Epithelial cell of proximal tubule (primary cell): ENCODE data around the gene TTC16. TPM values are rescaled to one million over a fixed set of nuclear protein-coding genes. Genes with fewer than 3 reads are reported as not detected.
"Not testable (repeated sequence)": the region's sequence is repeated elsewhere in the genome, so short reads cannot be mapped to it uniquely, and the experiment has no call there.

Experiments
- DNase-seq: peaks from one replicate; pipeline ENCODE4 v3.0.0-alpha.2; 2011; ENCODE audit warnings: low read depth
- H3K4me3 ChIP-seq: 2 replicates; pipeline ENCODE4 v1.5.1; 2011; ENCODE audit warnings: low read depth, mild to moderate bottlenecking, low read length
- total RNA-seq: library from RNA; depleted of rRNA; stranded (reverse); fragments of >200 nt; gene quantifications from 2 replicates; pipeline ENCODE4 v1.2.3, GENCODE V29; 2015
- TF ChIP-seq, protein P1 (sequence below): conservative IDR thresholded peaks from 2 replicates; pipeline ENCODE4 v1.5.1; 2012; ENCODE audit warnings: low read depth, mild to moderate bottlenecking, low read length

The TTC16 gene
- total RNA-seq, 1 donor from 2014 or later = not detected

DNA sequence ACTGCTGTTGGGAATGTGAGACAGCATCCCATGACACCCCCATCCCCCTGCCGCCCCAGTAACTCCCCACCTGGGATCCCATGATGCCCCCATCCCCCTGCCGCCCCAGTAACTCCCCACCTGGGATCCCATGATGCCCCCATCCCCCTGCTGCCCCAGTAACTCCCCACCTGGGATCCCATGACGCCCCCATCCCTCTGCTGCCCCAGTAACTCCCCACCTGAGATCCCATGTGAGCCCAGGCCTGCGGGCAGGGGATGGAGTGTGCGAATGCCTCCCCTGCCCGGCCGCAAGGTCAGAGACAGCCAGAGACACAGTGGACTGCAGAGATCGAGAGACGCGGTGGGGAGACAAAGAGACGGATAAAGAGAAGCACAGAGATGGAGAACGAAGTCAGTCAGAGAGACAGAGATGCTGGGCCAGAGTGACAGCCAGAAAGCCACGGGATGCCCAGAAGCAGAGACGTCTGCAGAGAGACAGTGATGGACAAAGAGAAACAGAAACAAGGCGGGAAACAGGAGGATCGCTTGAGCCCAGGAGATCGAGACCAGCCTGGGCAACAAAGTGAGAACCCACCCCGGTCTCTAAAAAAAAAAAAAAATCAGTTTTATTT, 61.6 kb downstream of the TTC16 start:
- TF ChIP-seq, protein P1, sequence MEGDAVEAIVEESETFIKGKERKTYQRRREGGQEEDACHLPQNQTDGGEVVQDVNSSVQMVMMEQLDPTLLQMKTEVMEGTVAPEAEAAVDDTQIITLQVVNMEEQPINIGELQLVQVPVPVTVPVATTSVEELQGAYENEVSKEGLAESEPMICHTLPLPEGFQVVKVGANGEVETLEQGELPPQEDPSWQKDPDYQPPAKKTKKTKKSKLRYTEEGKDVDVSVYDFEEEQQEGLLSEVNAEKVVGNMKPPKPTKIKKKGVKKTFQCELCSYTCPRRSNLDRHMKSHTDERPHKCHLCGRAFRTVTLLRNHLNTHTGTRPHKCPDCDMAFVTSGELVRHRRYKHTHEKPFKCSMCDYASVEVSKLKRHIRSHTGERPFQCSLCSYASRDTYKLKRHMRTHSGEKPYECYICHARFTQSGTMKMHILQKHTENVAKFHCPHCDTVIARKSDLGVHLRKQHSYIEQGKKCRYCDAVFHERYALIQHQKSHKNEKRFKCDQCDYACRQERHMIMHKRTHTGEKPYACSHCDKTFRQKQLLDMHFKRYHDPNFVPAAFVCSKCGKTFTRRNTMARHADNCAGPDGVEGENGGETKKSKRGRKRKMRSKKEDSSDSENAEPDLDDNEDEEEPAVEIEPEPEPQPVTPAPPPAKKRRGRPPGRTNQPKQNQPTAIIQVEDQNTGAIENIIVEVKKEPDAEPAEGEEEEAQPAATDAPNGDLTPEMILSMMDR = no peak

DNA sequence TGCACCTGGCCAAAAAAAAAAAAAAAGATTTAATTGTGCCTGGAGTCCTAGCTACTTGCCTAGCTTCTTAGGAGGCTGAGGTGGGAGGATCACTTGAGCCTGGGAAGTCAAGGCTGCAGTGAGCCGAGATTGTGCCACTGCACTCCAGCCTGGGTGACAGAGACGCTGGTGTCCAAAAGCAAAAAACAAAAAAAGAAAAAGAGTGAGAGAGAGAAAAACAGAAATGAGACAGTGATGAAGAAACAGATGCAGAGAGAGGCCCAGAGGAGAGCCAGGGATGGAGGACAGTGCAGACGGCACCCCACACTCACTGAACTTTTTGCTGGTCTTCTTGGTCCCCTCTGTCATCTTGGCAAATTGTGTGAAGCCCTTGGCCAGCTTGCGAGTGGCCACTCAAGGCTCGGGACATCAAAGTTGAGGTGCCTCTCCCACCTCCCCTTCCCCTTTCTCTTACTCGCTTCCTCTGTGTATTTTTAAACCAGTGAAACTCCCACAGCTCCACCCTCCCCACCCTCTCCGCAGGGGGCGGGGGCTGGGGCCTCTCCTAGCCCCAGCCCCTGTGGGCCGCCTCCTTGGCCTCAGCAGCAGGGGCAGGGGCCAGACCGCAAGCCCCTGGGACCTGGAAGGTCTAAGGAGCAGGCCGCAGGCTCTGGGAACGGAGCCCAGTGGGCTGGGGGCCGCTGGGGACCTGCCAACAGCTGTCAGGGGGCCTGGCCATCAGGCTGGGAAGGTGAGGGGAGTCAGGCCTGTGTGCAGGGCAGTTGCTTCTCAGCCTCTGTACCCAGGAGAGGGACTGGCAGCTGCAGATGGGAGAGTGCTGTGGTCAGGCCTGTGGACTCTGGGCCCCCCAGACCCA, 62.6 kb downstream of the TTC16 start, which contains the start of gene SH2D3C:
SH2D3C (minus strand) TSS at position 387 of the 856 bp plus-strand sequence; CDS start at position 348, 39 bp downstream.
- TF ChIP-seq, protein P1 = no peak
- DNase-seq = no peak

More for the DNA sequence above, 61.6 kb downstream of the TTC16 start:
- DNase-seq = no peak
- no peak overlapping the region for H3K4me3 ChIP-seq

DNA sequence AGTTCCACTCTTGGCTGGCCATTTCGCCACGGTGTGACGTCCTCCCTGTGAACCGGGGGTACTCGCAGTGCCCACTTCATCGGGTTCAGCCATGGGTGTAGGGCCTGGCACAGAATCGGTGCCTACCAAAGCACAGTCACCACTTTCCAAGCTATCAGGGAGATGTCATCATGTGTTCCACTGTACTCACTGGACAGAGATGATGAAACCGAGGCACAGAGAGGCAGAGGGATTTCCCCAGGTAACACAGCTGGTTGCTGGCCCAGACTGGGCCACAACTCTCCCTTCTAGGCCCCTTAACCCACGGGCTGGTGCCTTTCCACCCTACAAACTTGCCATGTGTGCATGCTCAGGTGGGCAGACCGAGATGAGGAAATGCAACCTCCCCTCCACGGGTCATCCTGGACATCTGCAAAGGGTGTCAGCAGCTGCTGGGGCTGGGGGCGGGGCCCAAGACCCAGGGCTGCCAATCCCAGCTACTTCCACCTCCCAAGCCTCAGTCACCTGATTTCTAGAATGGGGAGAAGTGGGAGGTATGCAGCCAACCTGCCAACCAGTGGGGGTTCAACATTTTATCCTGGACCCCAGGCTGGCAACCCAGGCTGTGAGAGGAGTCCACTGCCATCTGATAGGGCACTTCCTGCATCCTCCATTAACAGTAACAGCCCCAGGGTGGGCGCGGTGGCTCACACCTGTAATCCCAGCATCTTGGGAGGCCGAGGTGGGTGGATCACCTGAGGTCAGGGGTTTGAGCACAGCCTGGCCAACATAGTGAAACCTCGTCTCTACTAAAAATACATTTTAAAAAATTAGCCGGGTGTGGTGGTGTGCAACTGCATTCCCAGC, 63.5 kb downstream of the TTC16 start:
- DNase-seq = no peak
- TF ChIP-seq, protein P1 = no peak
- no peak overlapping the region for H3K4me3 ChIP-seq

More for the DNA sequence above, 62.6 kb downstream of the TTC16 start, which contains the start of gene SH2D3C:
- H3K4me3 ChIP-seq = no peak within 1 kb of the TSS

DNA sequence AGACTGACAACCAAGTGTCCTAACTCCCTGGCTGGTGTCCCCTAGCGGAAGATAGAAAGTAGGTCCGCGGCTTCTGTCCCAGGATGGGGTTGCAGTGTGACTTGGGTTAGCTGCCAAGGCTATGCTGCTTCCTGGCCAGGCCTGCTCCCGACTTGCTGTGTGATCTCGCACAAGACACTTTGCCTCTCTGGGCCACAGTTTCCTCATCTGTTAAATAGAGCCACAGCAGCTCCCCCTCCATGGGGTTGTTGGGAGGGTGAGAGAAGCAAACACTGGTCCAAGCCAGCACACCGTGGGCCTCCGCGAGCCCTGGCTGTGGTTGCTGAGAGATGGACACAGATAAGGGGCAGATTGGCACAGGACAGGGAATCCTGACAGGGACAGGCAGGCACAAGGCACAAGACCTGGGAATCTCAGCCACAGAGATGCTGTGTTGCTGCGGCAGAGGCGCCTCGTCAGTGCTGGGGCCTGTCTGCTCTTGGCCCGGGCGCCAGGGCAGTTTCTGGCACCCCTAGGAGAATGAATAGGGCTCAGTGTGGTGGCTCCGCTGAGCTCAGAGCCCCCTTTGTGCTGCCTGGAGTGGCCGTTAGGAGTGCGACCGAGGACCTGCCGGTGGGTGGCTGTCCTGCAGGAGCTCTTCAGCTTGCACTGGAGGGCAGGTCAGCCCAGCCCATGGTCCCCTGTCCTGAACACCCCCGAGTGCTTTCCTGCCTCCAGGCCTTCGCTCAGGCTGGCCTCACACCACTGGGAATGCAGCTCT, 64.4 kb downstream of the TTC16 start:
- TF ChIP-seq, protein P1 = no peak
- H3K4me3 ChIP-seq = no peak overlapping the region
- DNase-seq = no peak

DNA sequence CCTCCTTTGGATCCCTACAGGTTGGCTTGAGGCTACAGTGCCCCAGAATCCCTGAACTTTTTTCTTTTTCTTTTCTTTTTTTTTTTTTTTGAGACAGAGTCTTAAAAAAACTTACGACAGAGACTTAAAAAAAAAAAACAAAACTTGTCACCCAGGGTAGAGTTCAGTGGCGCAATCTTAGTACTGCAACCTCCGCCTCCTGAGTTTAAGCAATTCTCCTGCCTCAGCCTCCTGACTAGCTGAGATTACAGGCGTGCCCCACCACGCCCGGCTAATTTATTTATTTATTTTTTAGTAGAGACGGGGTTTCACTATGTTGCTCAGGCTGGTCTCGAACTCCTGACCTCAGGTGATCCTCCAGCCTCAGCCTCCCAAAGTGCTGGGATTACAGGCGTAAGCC, 65.0 kb downstream of the TTC16 start:
- H3K4me3 ChIP-seq, DNase-seq: not testable (repeated sequence)

Other genes with a start within 250 kb of the TTC16 start
- 12.4 and 14.6 TPM in 2 replicates for gene STXBP1, start 103.8 kb upstream of the TTC16 start, total RNA-seq
- not detected in 2 replicates for gene CFAP157, start 9.1 kb upstream of the TTC16 start, total RNA-seq
- gene PTRH1, start 416 bp upstream of the TTC16 start, total RNA-seq = 46.7 and 47.4 TPM in 2 replicates
- 13.0 and 15.0 TPM in 2 replicates for gene TOR2A, start 19.2 kb downstream of the TTC16 start, total RNA-seq
- gene SH2D3C, start 62.6 kb downstream of the TTC16 start, total RNA-seq = not detected in 2 replicates
- gene CDK9, start 70.0 kb downstream of the TTC16 start, total RNA-seq = 28.4 and 29.5 TPM in 2 replicates
- gene FPGS, start 86.8 kb downstream of the TTC16 start, total RNA-seq = 104 and 132 TPM in 2 replicates
- gene ENG, start 138.6 kb downstream of the TTC16 start, total RNA-seq = 5.0 and 10.6 TPM in 2 replicates
- gene AK1, start 161.6 kb downstream of the TTC16 start, total RNA-seq = 48.1 and 58.3 TPM in 2 replicates
- gene ST6GALNAC6, start 183.5 kb downstream of the TTC16 start, total RNA-seq = 23.5 and 25.8 TPM in 2 replicates
- gene ST6GALNAC4, start 201.0 kb downstream of the TTC16 start, total RNA-seq = 27.4 and 28.2 TPM in 2 replicates
- gene PIP5KL1, start 214.7 kb downstream of the TTC16 start, total RNA-seq = 0.87 and 6.9 TPM in 2 replicates
- gene DPM2, start 221.8 kb downstream of the TTC16 start, total RNA-seq = 26.2 and 26.5 TPM in 2 replicates